Activated CD8-positive, alpha-beta memory T cell treated with anti-CD3 and anti-CD28 coated beads for 36 hours (primary cell): Measurements from ENCODE around the gene S100A4. TPM values are rescaled to one million over a fixed set of nuclear protein-coding genes. Genes with fewer than 3 reads are reported as not detected.

Experiments used
- CTCF ChIA-PET: fragments of 350-600 bp; sonication (Branson Sonifier 250); formaldehyde crosslinking; loops from one replicate; lab custom pipeline; 2021; ENCODE audit warnings: antibody characterized with exemption; lab: Charles Lee
- POLR2A ChIA-PET: fragments of 350-600 bp; sonication (Branson Sonifier 250); formaldehyde crosslinking; loops from one replicate; lab custom pipeline; 2021; ENCODE audit warnings: antibody characterized with exemption; lab: Charles Lee
- total RNA-seq, 2 experiments: library from RNA; stranded (reverse); gene quantifications; one replicate each; pipeline ENCODE4 v1.2.3, GENCODE V29; 2021

Gene S100A4
- total RNA-seq, 2 experiments from 2014 or later, result 125 TPM

- POLR2A ChIA-PET, result interaction anchor here (1.6 kb wide), 1 partner anchor 18 kb away, joined by 4 read pairs; the partner anchor contains the start of gene S100A6
Measured at GRCh38 chr1:153553830-153554541, 8.4 kb upstream of the S100A4 start.

GRCh38 chr1:153553096-153553495, 7.5 kb upstream of the S100A4 start:
- ChIA-PET CTCF (interaction anchor here (1.4 kb wide), 1 partner anchor 21 kb away, joined by 3 read pairs; no protein-coding TSS in a partner anchor), POLR2A (no interaction called here)

More at GRCh38 chr1:153553830-153554541, 8.4 kb upstream of the S100A4 start:
- CTCF ChIA-PET, result no interaction called here

- CTCF ChIA-PET, result interaction anchor here (1.0 to 1.7 kb wide), 4 partner anchors 17 to 84 kb away, joined by 3 to 6 read pairs (median 4); partner anchors contain the start of gene S100A6
- POLR2A ChIA-PET, result no interaction called here
Measured at GRCh38 chr1:153552335-153552734, 6.7 kb upstream of the S100A4 start.

GRCh38 chr1:153550827-153551500, 5.4 kb upstream of the S100A4 start:
- POLR2A ChIA-PET, result interaction anchor here (1.1 kb wide), 1 partner anchor 10 kb away, joined by 3 read pairs; the partner anchor contains the start of gene S100A5

GRCh38 chr1:153550398-153550758, 4.8 kb upstream of the S100A4 start:
- CTCF ChIA-PET, result interaction anchor here (1.7 to 1.9 kb wide), 2 partner anchors 18 kb away, joined by 6 to 7 read pairs; no protein-coding TSS in a partner anchor
- POLR2A ChIA-PET, result interaction anchor here (1.1 kb wide), 1 partner anchor 10 kb away, joined by 3 read pairs; the partner anchor contains the start of gene S100A5

More at GRCh38 chr1:153550827-153551500, 5.4 kb upstream of the S100A4 start:
- CTCF ChIA-PET, result interaction anchor here (1.5 to 1.9 kb wide), 4 partner anchors 16 to 40 kb away, joined by 4 to 7 read pairs (median 6); partner anchors contain the start of gene S100A6

GRCh38 chr1:153549741-153550397, 4.3 kb upstream of the S100A4 start:
- ChIA-PET POLR2A (interaction anchor here (1.1 kb wide), 1 partner anchor 9 kb away, joined by 3 read pairs; the partner anchor contains the start of gene S100A5), CTCF (interaction anchor here (1.7 to 1.9 kb wide), 2 partner anchors 17 to 18 kb away, joined by 6 to 7 read pairs; no protein-coding TSS in a partner anchor)

GRCh38 chr1:153548722-153549688, 3.4 kb upstream of the S100A4 start, which contains the start of gene S100A3:
TSS of gene S100A3 (minus strand) at chr1:153549258. CDS start at chr1:153548485, 773 bp downstream.
- ChIA-PET CTCF (no interaction called here), POLR2A (no interaction called here)

- ChIA-PET CTCF (interaction anchor here (0.5 to 1.1 kb wide), 2 partner anchors 15 to 113 kb away, joined by 3 to 4 read pairs; no protein-coding TSS in a partner anchor), POLR2A (no interaction called here)
Measured at GRCh38 chr1:153547560-153548551, 2.2 kb upstream of the S100A4 start.

- CTCF ChIA-PET, result interaction anchor here (0.7 to 4.5 kb wide), 4 partner anchors 8 to 21 kb away, joined by 4 to 66 read pairs (median 11); partner anchors contain the start of gene S100A6
- POLR2A ChIA-PET, result no interaction called here
Measured at GRCh38 chr1:153546796-153547559, 1.4 kb upstream of the S100A4 start.

GRCh38 chr1:153546371-153546770, 765 bp upstream of the S100A4 start:
- POLR2A ChIA-PET, result interaction anchor here (3.7 kb wide), 1 partner anchor 14 kb away, joined by 23 read pairs; no protein-coding TSS in a partner anchor
- CTCF ChIA-PET, result interaction anchor here (2.4 to 4.5 kb wide), 2 partner anchors 13 to 22 kb away, joined by 16 to 66 read pairs; partner anchors contain the start of gene S100A6

GRCh38 chr1:153544453-153545066, 1.0 kb downstream of the S100A4 start:
- POLR2A ChIA-PET, result interaction anchor here (1.2 to 3.7 kb wide), 6 partner anchors 9 to 446 kb away, joined by 3 to 29 read pairs (median 17); partner anchors contain the start of genes CHTOP, RPS27 and S100A6

GRCh38 chr1:153543736-153544135, 1.9 kb downstream of the S100A4 start:
- CTCF ChIA-PET, result interaction anchor here (1.1 to 4.5 kb wide), 4 partner anchors 10 to 35 kb away, joined by 3 to 66 read pairs (median 8); partner anchors contain the start of gene S100A6

More at GRCh38 chr1:153544453-153545066, 1.0 kb downstream of the S100A4 start:
- CTCF ChIA-PET, result interaction anchor here (1.3 to 4.5 kb wide), 6 partner anchors 11 to 36 kb away, joined by 4 to 66 read pairs (median 12); partner anchors contain the start of gene S100A6

GRCh38 chr1:153542956-153543711, 2.5 kb downstream of the S100A4 start:
- POLR2A ChIA-PET, result interaction anchor here (1.2 to 3.7 kb wide), 2 partner anchors 10 to 448 kb away, joined by 3 to 23 read pairs; partner anchors contain the start of gene RPS27
- CTCF ChIA-PET, result interaction anchor here (1.1 to 4.5 kb wide), 4 partner anchors 9 to 34 kb away, joined by 3 to 66 read pairs (median 8); partner anchors contain the start of gene S100A6

More at GRCh38 chr1:153543736-153544135, 1.9 kb downstream of the S100A4 start:
- POLR2A ChIA-PET, result interaction anchor here (1.2 to 3.7 kb wide), 4 partner anchors 8 to 447 kb away, joined by 3 to 29 read pairs (median 20); partner anchors contain the start of genes CHTOP, RPS27 and S100A6
